HG03139 (cell line): ENCODE data around the gene HIPK3.

Source experiments
- ATAC-seq: cut with Tn5 transposase; IDR thresholded peaks from one replicate; pipeline ENCODE4 v1.9.1; 2021; ENCODE audit not compliant: unreplicated experiment

HIPK3 gene

GRCh38 chr11:33388793-33389525 is 131.8 kb downstream of the HIPK3 start:
- no peak for ATAC-seq

- no peak for ATAC-seq
Observed at GRCh38 chr11:33389635-33390034, 132.5 kb downstream of the HIPK3 start.

- ATAC-seq = no peak
Observed at GRCh38 chr11:33390944-33391892, 134.0 kb downstream of the HIPK3 start.

GRCh38 chr11:33391893-33392251 is 134.7 kb downstream of the HIPK3 start:
- no peak for ATAC-seq

- no peak for ATAC-seq
Observed at GRCh38 chr11:33394431-33395109, 137.4 kb downstream of the HIPK3 start.

GRCh38 chr11:33396361-33396760 is 139.2 kb downstream of the HIPK3 start:
- no peak for ATAC-seq

GRCh38 chr11:33399421-33399820 is 142.2 kb downstream of the HIPK3 start:
- no peak for ATAC-seq

- ATAC-seq = no peak
Observed at GRCh38 chr11:33402066-33402465, 144.9 kb downstream of the HIPK3 start.

GRCh38 chr11:33403344-33403743 is 146.2 kb downstream of the HIPK3 start:
- no peak for ATAC-seq

- ATAC-seq = no peak
Observed at GRCh38 chr11:33405834-33406602, 148.8 kb downstream of the HIPK3 start.
